Measurements from ENCODE around the gene ZNF394. TPM values are rescaled to one million over a fixed set of nuclear protein-coding genes. Genes with fewer than 3 reads are reported as not detected.

Gene ZNF394
- total and polyA plus RNA-seq, 9 of the 15 experiments (the other 6 are each of a cell fraction or from before 2014, with no cell fraction given), result 2.9 to 32.2 (median 24.2) TPM

GRCh38 chr7:99504603-99505323 is 4.7 kb upstream of the ZNF394 start, which contains the start of gene ZKSCAN5 (continued):
- TF ChIP-seq, protein P1, sequence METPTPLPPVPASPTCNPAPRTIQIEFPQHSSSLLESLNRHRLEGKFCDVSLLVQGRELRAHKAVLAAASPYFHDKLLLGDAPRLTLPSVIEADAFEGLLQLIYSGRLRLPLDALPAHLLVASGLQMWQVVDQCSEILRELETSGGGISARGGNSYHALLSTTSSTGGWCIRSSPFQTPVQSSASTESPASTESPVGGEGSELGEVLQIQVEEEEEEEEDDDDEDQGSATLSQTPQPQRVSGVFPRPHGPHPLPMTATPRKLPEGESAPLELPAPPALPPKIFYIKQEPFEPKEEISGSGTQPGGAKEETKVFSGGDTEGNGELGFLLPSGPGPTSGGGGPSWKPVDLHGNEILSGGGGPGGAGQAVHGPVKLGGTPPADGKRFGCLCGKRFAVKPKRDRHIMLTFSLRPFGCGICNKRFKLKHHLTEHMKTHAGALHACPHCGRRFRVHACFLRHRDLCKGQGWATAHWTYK (CRISPR knock-in tag; IDR thresholded peaks at IDR 0.05), result no peak
- peak; percentile 6; the same call in 1 of the 2 replicates for TF ChIP-seq MXI1 (IDR thresholded peaks at IDR 0.05; ENCODE audit: low read depth, low read length)
- peak; percentile 88 for TF ChIP-seq ASH1L (IDR thresholded peaks at IDR 0.05; ENCODE audit: borderline replicate concordance, low read depth, partially characterized antibody)
- TF ChIP-seq POLR2AphosphoS5 (IDR thresholded peaks at IDR 0.05; ENCODE audit: control insufficient read depth, insufficient read depth, low read depth, low read length), result peak; percentile 98
- TF ChIP-seq TAF1 (IDR thresholded peaks at IDR 0.05; ENCODE audit: control insufficient read depth, extremely low read depth, insufficient read depth, low read length, severe bottlenecking), result peak; percentile 99
- TF ChIP-seq ELF4 (CRISPR knock-in tag; IDR thresholded peaks at IDR 0.05), result peak; percentile 74; the same call in 1 of the 2 replicates
- TF ChIP-seq HOXB6 (CRISPR knock-in tag; IDR thresholded peaks at IDR 0.05; ENCODE audit: borderline replicate concordance), result no peak
- TF ChIP-seq, protein P2, sequence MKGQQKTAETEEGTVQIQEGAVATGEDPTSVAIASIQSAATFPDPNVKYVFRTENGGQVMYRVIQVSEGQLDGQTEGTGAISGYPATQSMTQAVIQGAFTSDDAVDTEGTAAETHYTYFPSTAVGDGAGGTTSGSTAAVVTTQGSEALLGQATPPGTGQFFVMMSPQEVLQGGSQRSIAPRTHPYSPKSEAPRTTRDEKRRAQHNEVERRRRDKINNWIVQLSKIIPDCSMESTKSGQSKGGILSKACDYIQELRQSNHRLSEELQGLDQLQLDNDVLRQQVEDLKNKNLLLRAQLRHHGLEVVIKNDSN (CRISPR knock-in tag; IDR thresholded peaks at IDR 0.05), result no peak
- peak; percentile 86 to 89; a peak in 3 of 4 replicates for TF ChIP-seq SIX5 (IDR thresholded peaks at IDR 0.05; ENCODE audit: borderline replicate concordance in 1 of 2, insufficient read depth in 1 of 2, low read depth in 1 of 2, low read length in 2 of 2)
- TF ChIP-seq PRDM10 (IDR thresholded peaks at IDR 0.05; ENCODE audit: partially characterized antibody), result peak; percentile 88
- TF ChIP-seq USF2 (CRISPR knock-in tag; IDR thresholded peaks at IDR 0.05), result no peak
- TF ChIP-seq DNMT1 (IDR thresholded peaks at IDR 0.05), result peak; percentile 96
- TF ChIP-seq STAT5A (IDR thresholded peaks at IDR 0.05; ENCODE audit: borderline replicate concordance, low read length), result peak; percentile 38; the same call in 1 of the 2 replicates
- peak; percentile 74 for TF ChIP-seq POU5F1 (IDR thresholded peaks at IDR 0.05; ENCODE audit: borderline replicate concordance, low read depth, low read length, partially characterized antibody)
- TF ChIP-seq NBN (IDR thresholded peaks at IDR 0.05; ENCODE audit: low read depth), result 0 out of 2 replicates have a peak, but pooled peaks have one; percentile 85
- peak; percentile 70 for TF ChIP-seq ARHGAP35 (IDR thresholded peaks at IDR 0.05; ENCODE audit: partially characterized antibody)
- no peak for TF ChIP-seq ATF3 (IDR thresholded peaks at IDR 0.05)
- TF ChIP-seq ATF3 (CRISPR knock-in tag; conservative IDR thresholded peaks at IDR 0.05), result peak; percentile 77; the same call in 1 of the 2 replicates

Measured in K562 (cell line).